K562 (cell line): ENCODE results near the gene CCL19. TPM values are rescaled to one million over a fixed set of nuclear protein-coding genes. Genes with fewer than 3 reads are reported as not detected.
A peak's percentile ranks its signal among the peaks of the same experiment; 100 is the strongest.

Source experiments
- ARID4B ChIP-seq: sonication (generic); formaldehyde crosslinking; IDR thresholded peaks from 2 replicates; pipeline ENCODE4 v1.8.0; 2022; ENCODE audit warnings: mild to moderate bottlenecking, missing genetic modification reagents
- CBFA2T2 ChIP-seq: fragments of 450-650 bp; conservative IDR thresholded peaks from 2 replicates; pipeline ENCODE4 v1.6.1; 2017; ENCODE audit warnings: mild to moderate bottlenecking
- CBX8 ChIP-seq: fragments of 200-600 bp; sonication (generic); IDR thresholded peaks from 2 replicates; pipeline ENCODE4 v1.6.1; 2012; ENCODE audit warnings: borderline replicate concordance, mixed run types, low read depth, mild to moderate bottlenecking, moderate library complexity, mixed read lengths, low read length, control low read depth, inconsistent platforms; ENCODE audit not compliant: poor library complexity, severe bottlenecking; ENCODE audit errors: extremely low read depth
- CHD2 ChIP-seq: IDR thresholded peaks from 2 replicates; pipeline ENCODE4 v1.6.1; 2011; ENCODE audit warnings: low read depth, low read length
- ETS1 ChIP-seq: conservative IDR thresholded peaks from 2 replicates; pipeline ENCODE4 v1.6.1; 2011; ENCODE audit warnings: low read depth, mild to moderate bottlenecking, low read length; ENCODE audit not compliant: control insufficient read depth
- ETV5 ChIP-seq: sonication (generic); formaldehyde crosslinking; IDR thresholded peaks from 2 replicates; pipeline ENCODE4 v1.4.0; 2020; ENCODE audit warnings: low read depth, mild to moderate bottlenecking, missing genetic modification reagents
- FOXA3 ChIP-seq, 2 experiments: fragments of 450-650 bp in 1 of 2; sonication (generic) in 1 of 2; formaldehyde crosslinking; IDR thresholded peaks in 1 of 2; conservative IDR thresholded peaks in 1 of 2; 2 replicates each; pipeline versions ENCODE4 v1.4.0 to v1.8.0; 2020 to 2022; ENCODE audit warnings: mild to moderate bottlenecking in 2 of 2, missing genetic modification reagents in 1 of 2
- HCFC1 ChIP-seq: IDR thresholded peaks from 2 replicates; pipeline ENCODE4 v1.6.1; 2012; ENCODE audit warnings: low read depth, low read length, improper control_type of control experiment
- MTF1 ChIP-seq: fragments of 250-450 bp; sonication (Bioruptor Pico); IDR thresholded peaks from 2 replicates; pipeline ENCODE4 v1.9.0; 2021; ENCODE audit warnings: moderate library complexity, mild to moderate bottlenecking, inconsistent platforms, borderline replicate concordance
- RBM25 ChIP-seq: fragments of 200-400 bp; formaldehyde crosslinking; IDR thresholded peaks from 2 replicates; pipeline ENCODE4 v1.6.1; 2018; ENCODE audit warnings: low read length, low read depth, moderate library complexity; ENCODE audit not compliant: severe bottlenecking
- SP1 ChIP-seq: sonication (generic); formaldehyde crosslinking; IDR thresholded peaks from 2 replicates; pipeline ENCODE4 v1.8.1; 2022; ENCODE audit warnings: mild to moderate bottlenecking, missing genetic modification reagents
- TAF9B ChIP-seq: fragments of 450-650 bp; IDR thresholded peaks from 2 replicates; pipeline ENCODE4 v1.6.1; 2018; ENCODE audit warnings: mild to moderate bottlenecking; ENCODE audit not compliant: partially characterized antibody
- TBP ChIP-seq: optimal IDR thresholded peaks from 2 replicates; pipeline ENCODE3; 2011; ENCODE audit warnings: low read depth, low read length, improper control_type of control experiment
- UBTF ChIP-seq, 2 experiments: IDR thresholded peaks; 2 replicates each; pipeline ENCODE4 v1.6.1; 2012; ENCODE audit warnings: improper control_type of control experiment in 2 of 2, low read depth in 2 of 2, low read length in 2 of 2, borderline replicate concordance in 1 of 2
- ZNF224 ChIP-seq: sonication (generic); formaldehyde crosslinking; IDR thresholded peaks from 2 replicates; pipeline ENCODE4 v1.8.0; 2022; ENCODE audit warnings: mild to moderate bottlenecking, missing genetic modification reagents
- polyA plus RNA-seq, 8 experiments: library from polyadenylated mRNA; depleted of rRNA in 4 of 8; stranded (reverse) in 5 of 8; unstranded in 3 of 8; fragments of >200 nt; fragmentation: Nextera tagmentation in 2 of 8; fragmentation: Illumina TruSeq in 1 of 8; extraction: Ambion mirVana in 2 of 8; extraction: Trizol in 1 of 8; gene quantifications; 2 replicates each; pipeline versions ENCODE4 v1.2.1 to v1.2.3, GENCODE V29; 2011 to 2014; ENCODE audit warnings: inconsistent platforms in 1 of 8, missing spikeins in 1 of 8
- total RNA-seq, 7 experiments: library from RNA; depleted of rRNA in 6 of 7; stranded (reverse); fragments of >200 nt in 6 of 7; fragmentation: Illumina TruSeq in 2 of 7; extraction: Trizol in 2 of 7; gene quantifications; 2 replicates each; pipeline versions ENCODE4 v1.2.1 to v1.2.3, GENCODE V29; 2011 to 2021; ENCODE audit warnings: low replicate concordance in 1 of 7

The CCL19 gene
- total and polyA plus RNA-seq, 9 of the 15 experiments (the other 6 are each of a cell fraction or from before 2014, with no cell fraction given) = not detected

- peak; percentile 59 to 71; a peak in 3 of 4 replicates for TF ChIP-seq UBTF (IDR thresholded peaks at IDR 0.05; ENCODE audit: borderline replicate concordance in 1 of 2, low read depth in 2 of 2, low read length in 2 of 2)
- no peak; the same call in 1 of the 2 replicates for TF ChIP-seq HCFC1
- TF ChIP-seq SP1 = 0 out of 2 replicates have a peak, but pooled peaks have one; percentile 26
- peak; percentile 36 for TF ChIP-seq ARID4B (CRISPR knock-in tag)
- TF ChIP-seq ZNF224 = no peak
- 0 out of 4 replicates have a peak, but pooled peaks of 1 of the 2 experiments have one; percentile 13 for TF ChIP-seq FOXA3 (CRISPR knock-in tag; conservative IDR thresholded peaks at IDR 0.05 in 1 of 2, IDR thresholded peaks at IDR 0.05 in 1 of 2)
- TF ChIP-seq MTF1 (CRISPR knock-in tag) = no peak
- TF ChIP-seq ETS1 = 0 out of 2 replicates have a peak, but pooled peaks have one; percentile 20
- TF ChIP-seq TBP = peak; percentile 37
- TF ChIP-seq ETV5 (CRISPR knock-in tag) = peak; percentile 40; the same call in 1 of the 2 replicates
- peak; percentile 55; the same call in 1 of the 2 replicates for TF ChIP-seq CHD2
- peak; percentile 73 for TF ChIP-seq CBFA2T2
- TF ChIP-seq CBX8 = no peak
- peak; percentile 47 for TF ChIP-seq TAF9B
- peak; percentile 68 for TF ChIP-seq RBM25
Measured at GRCh38 chr9:34646211-34647083, 44.6 kb downstream of the CCL19 start, which contains the start of gene GALT (continued).
